Panc1 (cell line): ENCODE data around the gene PDE1C. TPM values are rescaled to one million over a fixed set of nuclear protein-coding genes. Genes with fewer than 3 reads are reported as not detected.

Source experiments
- ATAC-seq: fragments of 200-7000 bp; cut with Tn5 transposase; 2 replicates; pipeline ENCODE4 v1.9.1; 2020; ENCODE audit warnings: mild to moderate bottlenecking, moderate library complexity
- BruUV-seq: library from RNA; stranded (reverse); fragments of 400-500 nt; replicated peaks from 2 replicates; lab custom pipeline; 2021; lab: Mats Ljungman, UMichigan
- CTCF ChIA-PET: fragments of 300-600 bp; sonication (Branson Sonifier 250); formaldehyde crosslinking; loops from one replicate; lab custom pipeline; 2022; ENCODE audit warnings: antibody characterized with exemption; lab: Charles Lee
- POLR2A ChIA-PET: fragments of 300-600 bp; sonication (Branson Sonifier 250); formaldehyde crosslinking; loops from one replicate; lab custom pipeline; 2022; ENCODE audit warnings: antibody characterized with exemption; lab: Charles Lee
- DNase-seq: peaks from one replicate; pipeline ENCODE4 v3.0.0-alpha.2; 2010; ENCODE audit warnings: low read depth, low spot score
- H3K27ac ChIP-seq: 2 replicates; pipeline ENCODE4 v1.5.1; 2011; ENCODE audit warnings: mild to moderate bottlenecking, low read length, inconsistent platforms
- H3K27me3 ChIP-seq: fragments of 200-500 bp; sonication (Bioruptor generic); 2 replicates; pipeline ENCODE4 v1.6.0; 2014; ENCODE audit warnings: low read length, inconsistent platforms; ENCODE audit not compliant: control insufficient read depth, insufficient read depth
- H3K36me3 ChIP-seq: fragments of 200-500 bp; sonication (Bioruptor generic); 2 replicates; pipeline ENCODE4 v1.5.1; 2014; ENCODE audit warnings: inconsistent platforms, mild to moderate bottlenecking, low read length, moderate library complexity; ENCODE audit not compliant: control insufficient read depth, insufficient read depth
- H3K4me1 ChIP-seq: 2 replicates; pipeline ENCODE4 v1.5.1; 2011; ENCODE audit warnings: inconsistent platforms, mild to moderate bottlenecking, low read length, moderate library complexity; ENCODE audit not compliant: control insufficient read depth, insufficient read depth
- H3K4me3 ChIP-seq, 2 experiments: 2 replicates each; pipeline ENCODE4 v1.5.1; 2011 to 2012; ENCODE audit warnings: low read depth in 2 of 2, low read length in 2 of 2, mild to moderate bottlenecking in 2 of 2, inconsistent platforms in 1 of 2, moderate library complexity in 1 of 2
- H3K9me3 ChIP-seq: fragments of 200-500 bp; sonication (Bioruptor generic); 2 replicates; pipeline ENCODE4 v1.5.1; 2014; ENCODE audit warnings: low read depth, mild to moderate bottlenecking, inconsistent platforms, low read length, moderate library complexity; ENCODE audit not compliant: control insufficient read depth, insufficient read depth
- POLR2AphosphoS5 ChIP-seq: IDR thresholded peaks from 2 replicates; pipeline ENCODE4 v1.6.1; 2012; ENCODE audit warnings: mild to moderate bottlenecking, low read depth, low read length, moderate library complexity
- SIN3A ChIP-seq: IDR thresholded peaks from 2 replicates; pipeline ENCODE4 v1.6.1; 2012; ENCODE audit warnings: low read depth, mild to moderate bottlenecking, low read length, moderate library complexity, borderline replicate concordance; ENCODE audit not compliant: insufficient read depth
- TCF7L2 ChIP-seq: IDR thresholded peaks from 2 replicates; pipeline ENCODE4 v1.6.1; 2011; ENCODE audit warnings: mild to moderate bottlenecking, low read depth, low read length, inconsistent platforms
- in situ Hi-C: cut with HindIII; loops from 2 replicates; pipeline ENCODE4 v1.10.0; 2016; ENCODE audit warnings: low sequenced_read_pairs, low pct_unique_long_range_greater_than_20kb
- intact Hi-C: fragments of 100-400 bp; cut with micrococcal nuclease; formaldehyde crosslinking; loops from one replicate; pipeline ENCODE4 v1.10.0; 2022; ENCODE audit not compliant: unreplicated experiment
- total RNA-seq: library from RNA; stranded (reverse); gene quantifications from one replicate; pipeline ENCODE4 v1.2.1, GENCODE V29; 2021; ENCODE audit not compliant: unreplicated experiment
- TF ChIP-seq, protein P1 (sequence below): fragments of 450-650 bp; IDR thresholded peaks from 2 replicates; pipeline ENCODE4 v1.5.1; 2017; ENCODE audit warnings: mild to moderate bottlenecking
- TF ChIP-seq, protein P2 (sequence below), 2 experiments: IDR thresholded peaks; 2 replicates each; pipeline ENCODE4 v1.6.1; 2011 to 2012; ENCODE audit warnings: low read depth in 2 of 2, control low read depth in 1 of 2, low read length in 1 of 2, mild to moderate bottlenecking in 1 of 2, moderate library complexity in 1 of 2; ENCODE audit not compliant: insufficient read depth in 1 of 2

The PDE1C gene
- total RNA-seq, 1 experiment from 2014 or later, result not detected

DNA sequence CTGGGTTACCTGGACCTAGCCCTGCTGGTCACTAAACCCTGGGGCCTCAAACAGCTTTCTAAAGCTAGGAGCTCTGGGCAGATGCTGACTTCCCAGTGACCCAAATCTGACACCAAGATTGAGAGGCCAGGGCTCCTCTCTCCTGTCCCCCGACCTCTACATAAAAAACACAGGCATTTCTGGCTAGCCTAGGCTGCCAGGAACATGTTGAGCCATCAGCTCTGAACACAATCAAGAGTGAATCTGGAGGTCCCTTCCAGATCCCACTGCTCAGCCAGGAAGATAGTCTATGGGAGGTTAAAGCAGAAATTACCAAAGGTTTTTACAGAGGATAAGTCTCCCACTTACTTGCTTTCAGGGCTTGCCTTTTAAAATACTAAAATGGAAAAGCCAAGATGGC is 22.1 kb upstream of the PDE1C start:
- no TSS peak for BruUV-seq
- CTCF ChIA-PET, result no interaction called here
- TF ChIP-seq, protein P1, sequence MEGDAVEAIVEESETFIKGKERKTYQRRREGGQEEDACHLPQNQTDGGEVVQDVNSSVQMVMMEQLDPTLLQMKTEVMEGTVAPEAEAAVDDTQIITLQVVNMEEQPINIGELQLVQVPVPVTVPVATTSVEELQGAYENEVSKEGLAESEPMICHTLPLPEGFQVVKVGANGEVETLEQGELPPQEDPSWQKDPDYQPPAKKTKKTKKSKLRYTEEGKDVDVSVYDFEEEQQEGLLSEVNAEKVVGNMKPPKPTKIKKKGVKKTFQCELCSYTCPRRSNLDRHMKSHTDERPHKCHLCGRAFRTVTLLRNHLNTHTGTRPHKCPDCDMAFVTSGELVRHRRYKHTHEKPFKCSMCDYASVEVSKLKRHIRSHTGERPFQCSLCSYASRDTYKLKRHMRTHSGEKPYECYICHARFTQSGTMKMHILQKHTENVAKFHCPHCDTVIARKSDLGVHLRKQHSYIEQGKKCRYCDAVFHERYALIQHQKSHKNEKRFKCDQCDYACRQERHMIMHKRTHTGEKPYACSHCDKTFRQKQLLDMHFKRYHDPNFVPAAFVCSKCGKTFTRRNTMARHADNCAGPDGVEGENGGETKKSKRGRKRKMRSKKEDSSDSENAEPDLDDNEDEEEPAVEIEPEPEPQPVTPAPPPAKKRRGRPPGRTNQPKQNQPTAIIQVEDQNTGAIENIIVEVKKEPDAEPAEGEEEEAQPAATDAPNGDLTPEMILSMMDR, result no peak
- TF ChIP-seq TCF7L2, result no peak
- ATAC-seq, result no peak
- Histone ChIP-seq H3K9me3 (no peaks in the 10 kb centered on the region), H3K27ac (no peak overlapping the region), H3K27me3 (no peaks in the 10 kb centered on the region), H3K36me3 (no peaks in the 10 kb centered on the region), H3K4me1 (no peaks in the 10 kb centered on the region), H3K4me3 (no peak overlapping the region)
- no peak for DNase-seq
- intact Hi-C loops (no loop called here), in situ Hi-C loops (no loop called here)
- POLR2A ChIA-PET, result no interaction called here

DNA sequence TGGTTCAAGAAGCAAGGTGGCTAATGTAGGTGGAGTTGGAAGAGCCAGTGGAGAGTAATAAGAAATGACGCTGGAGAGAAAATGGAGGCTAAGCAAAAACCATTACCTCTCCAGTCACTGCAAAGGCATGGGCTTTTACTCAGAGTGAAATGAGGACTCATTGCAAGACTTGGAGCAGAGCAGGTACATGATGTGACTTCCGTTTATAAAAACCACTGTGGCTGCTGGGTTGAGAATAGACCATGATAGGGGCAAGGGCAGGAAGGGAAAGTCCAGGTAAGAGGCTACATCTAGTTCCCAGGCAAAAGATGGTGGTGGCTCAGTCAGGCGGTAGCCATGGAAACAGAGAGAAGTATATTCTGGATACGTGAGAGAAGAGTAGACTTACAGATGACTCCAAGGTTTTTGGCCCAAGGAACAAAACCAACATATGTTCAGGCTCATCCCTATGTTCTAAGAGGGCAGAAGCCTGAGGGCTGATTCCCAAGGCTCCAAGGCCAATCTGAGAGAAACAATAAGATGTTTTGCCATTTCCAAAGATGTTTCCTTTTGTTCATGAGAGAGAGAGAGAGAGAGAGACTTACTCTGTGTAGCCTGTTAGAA is 21.5 kb upstream of the PDE1C start:
- in situ Hi-C loops (no loop called here), intact Hi-C loops (no loop called here)
- no peak for TF ChIP-seq SIN3A
- TF ChIP-seq POLR2AphosphoS5, result no peak
- no peak for TF ChIP-seq TCF7L2
- TF ChIP-seq, protein P1, result no peak
- TF ChIP-seq, protein P2, sequence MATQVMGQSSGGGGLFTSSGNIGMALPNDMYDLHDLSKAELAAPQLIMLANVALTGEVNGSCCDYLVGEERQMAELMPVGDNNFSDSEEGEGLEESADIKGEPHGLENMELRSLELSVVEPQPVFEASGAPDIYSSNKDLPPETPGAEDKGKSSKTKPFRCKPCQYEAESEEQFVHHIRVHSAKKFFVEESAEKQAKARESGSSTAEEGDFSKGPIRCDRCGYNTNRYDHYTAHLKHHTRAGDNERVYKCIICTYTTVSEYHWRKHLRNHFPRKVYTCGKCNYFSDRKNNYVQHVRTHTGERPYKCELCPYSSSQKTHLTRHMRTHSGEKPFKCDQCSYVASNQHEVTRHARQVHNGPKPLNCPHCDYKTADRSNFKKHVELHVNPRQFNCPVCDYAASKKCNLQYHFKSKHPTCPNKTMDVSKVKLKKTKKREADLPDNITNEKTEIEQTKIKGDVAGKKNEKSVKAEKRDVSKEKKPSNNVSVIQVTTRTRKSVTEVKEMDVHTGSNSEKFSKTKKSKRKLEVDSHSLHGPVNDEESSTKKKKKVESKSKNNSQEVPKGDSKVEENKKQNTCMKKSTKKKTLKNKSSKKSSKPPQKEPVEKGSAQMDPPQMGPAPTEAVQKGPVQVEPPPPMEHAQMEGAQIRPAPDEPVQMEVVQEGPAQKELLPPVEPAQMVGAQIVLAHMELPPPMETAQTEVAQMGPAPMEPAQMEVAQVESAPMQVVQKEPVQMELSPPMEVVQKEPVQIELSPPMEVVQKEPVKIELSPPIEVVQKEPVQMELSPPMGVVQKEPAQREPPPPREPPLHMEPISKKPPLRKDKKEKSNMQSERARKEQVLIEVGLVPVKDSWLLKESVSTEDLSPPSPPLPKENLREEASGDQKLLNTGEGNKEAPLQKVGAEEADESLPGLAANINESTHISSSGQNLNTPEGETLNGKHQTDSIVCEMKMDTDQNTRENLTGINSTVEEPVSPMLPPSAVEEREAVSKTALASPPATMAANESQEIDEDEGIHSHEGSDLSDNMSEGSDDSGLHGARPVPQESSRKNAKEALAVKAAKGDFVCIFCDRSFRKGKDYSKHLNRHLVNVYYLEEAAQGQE (IDR thresholded peaks at IDR 0.05; ENCODE audit: insufficient read depth in 1 of 2, low read depth in 2 of 2, low read length in 1 of 2), result no peak
- Histone ChIP-seq H3K9me3 (no peaks in the 10 kb centered on the region), H3K27me3 (no peaks in the 10 kb centered on the region), H3K4me3 (no peak overlapping the region), H3K4me1 (no peaks in the 10 kb centered on the region), H3K27ac (no peak overlapping the region), H3K36me3 (no peaks in the 10 kb centered on the region)
- ChIA-PET POLR2A (no interaction called here), CTCF (no interaction called here)
- BruUV-seq, result no TSS peak
- ATAC-seq, result no peak
- no peak for DNase-seq
